Panc1 (cell line): Measurements from ENCODE around the gene UQCC5. TPM values are rescaled to one million over a fixed set of nuclear protein-coding genes. Genes with fewer than 3 reads are reported as not detected.

Source experiments
- ATAC-seq: fragments of 200-7000 bp; cut with Tn5 transposase; 2 replicates; pipeline ENCODE4 v1.9.1; 2020; ENCODE audit warnings: mild to moderate bottlenecking, moderate library complexity
- BruUV-seq: library from RNA; stranded (reverse); fragments of 400-500 nt; replicated peaks from 2 replicates; lab custom pipeline; 2021; lab: Mats Ljungman, UMichigan
- CTCF ChIA-PET: fragments of 300-600 bp; sonication (Branson Sonifier 250); formaldehyde crosslinking; loops from one replicate; lab custom pipeline; 2022; ENCODE audit warnings: antibody characterized with exemption; lab: Charles Lee
- POLR2A ChIA-PET: fragments of 300-600 bp; sonication (Branson Sonifier 250); formaldehyde crosslinking; loops from one replicate; lab custom pipeline; 2022; ENCODE audit warnings: antibody characterized with exemption; lab: Charles Lee
- DNase-seq: peaks from one replicate; pipeline ENCODE4 v3.0.0-alpha.2; 2010; ENCODE audit warnings: low read depth, low spot score
- H3K27ac ChIP-seq: 2 replicates; pipeline ENCODE4 v1.5.1; 2011; ENCODE audit warnings: mild to moderate bottlenecking, low read length, inconsistent platforms
- H3K27me3 ChIP-seq: fragments of 200-500 bp; sonication (Bioruptor generic); 2 replicates; pipeline ENCODE4 v1.6.0; 2014; ENCODE audit warnings: low read length, inconsistent platforms; ENCODE audit not compliant: control insufficient read depth, insufficient read depth
- H3K36me3 ChIP-seq: fragments of 200-500 bp; sonication (Bioruptor generic); 2 replicates; pipeline ENCODE4 v1.5.1; 2014; ENCODE audit warnings: inconsistent platforms, mild to moderate bottlenecking, low read length, moderate library complexity; ENCODE audit not compliant: control insufficient read depth, insufficient read depth
- H3K4me1 ChIP-seq: 2 replicates; pipeline ENCODE4 v1.5.1; 2011; ENCODE audit warnings: inconsistent platforms, mild to moderate bottlenecking, low read length, moderate library complexity; ENCODE audit not compliant: control insufficient read depth, insufficient read depth
- H3K4me3 ChIP-seq, 2 experiments: 2 replicates each; pipeline ENCODE4 v1.5.1; 2011 to 2012; ENCODE audit warnings: low read depth in 2 of 2, low read length in 2 of 2, mild to moderate bottlenecking in 2 of 2, inconsistent platforms in 1 of 2, moderate library complexity in 1 of 2
- H3K9me3 ChIP-seq: fragments of 200-500 bp; sonication (Bioruptor generic); 2 replicates; pipeline ENCODE4 v1.5.1; 2014; ENCODE audit warnings: low read depth, mild to moderate bottlenecking, inconsistent platforms, low read length, moderate library complexity; ENCODE audit not compliant: control insufficient read depth, insufficient read depth
- CTCF ChIP-seq: fragments of 450-650 bp; IDR thresholded peaks from 2 replicates; pipeline ENCODE4 v1.5.1; 2017; ENCODE audit warnings: mild to moderate bottlenecking
- POLR2AphosphoS5 ChIP-seq: IDR thresholded peaks from 2 replicates; pipeline ENCODE4 v1.6.1; 2012; ENCODE audit warnings: mild to moderate bottlenecking, low read depth, low read length, moderate library complexity
- REST ChIP-seq, 2 experiments: IDR thresholded peaks; 2 replicates each; pipeline ENCODE4 v1.6.1; 2011 to 2012; ENCODE audit warnings: low read depth in 2 of 2, control low read depth in 1 of 2, low read length in 1 of 2, mild to moderate bottlenecking in 1 of 2, moderate library complexity in 1 of 2; ENCODE audit not compliant: insufficient read depth in 1 of 2
- SIN3A ChIP-seq: IDR thresholded peaks from 2 replicates; pipeline ENCODE4 v1.6.1; 2012; ENCODE audit warnings: low read depth, mild to moderate bottlenecking, low read length, moderate library complexity, borderline replicate concordance; ENCODE audit not compliant: insufficient read depth
- TCF7L2 ChIP-seq: IDR thresholded peaks from 2 replicates; pipeline ENCODE4 v1.6.1; 2011; ENCODE audit warnings: mild to moderate bottlenecking, low read depth, low read length, inconsistent platforms
- in situ Hi-C: cut with HindIII; loops from 2 replicates; pipeline ENCODE4 v1.10.0; 2016; ENCODE audit warnings: low sequenced_read_pairs, low pct_unique_long_range_greater_than_20kb
- intact Hi-C: fragments of 100-400 bp; cut with micrococcal nuclease; formaldehyde crosslinking; loops from one replicate; pipeline ENCODE4 v1.10.0; 2022; ENCODE audit not compliant: unreplicated experiment
- total RNA-seq: library from RNA; stranded (reverse); gene quantifications from one replicate; pipeline ENCODE4 v1.2.1, GENCODE V29; 2021; ENCODE audit not compliant: unreplicated experiment

Gene UQCC5
- total RNA-seq, 1 experiment from 2014 or later, result 27.3 TPM

GRCh38 chr3:52515192-52515591 lies 21.2 kb upstream of the UQCC5 start:
- Histone ChIP-seq H3K36me3 (no peaks in the 10 kb centered on the region), H3K4me1 (no peaks in the 10 kb centered on the region), H3K27me3 (no peaks in the 10 kb centered on the region), H3K27ac (no peak overlapping the region), H3K9me3 (no peaks in the 10 kb centered on the region), H3K4me3 (no peak overlapping the region)
- DNase-seq (no peak), ATAC-seq (no peak)
- in situ Hi-C loops, result no loop called here
- intact Hi-C loops, result no loop called here
- POLR2A ChIA-PET, result no interaction called here
- no TSS peak for BruUV-seq
- CTCF ChIA-PET, result no interaction called here
- TF ChIP-seq CTCF, result no peak
- TF ChIP-seq SIN3A, result no peak
- no peak for TF ChIP-seq REST (IDR thresholded peaks at IDR 0.05; ENCODE audit: insufficient read depth in 1 of 2, low read depth in 2 of 2, low read length in 1 of 2)
- no peak for TF ChIP-seq POLR2AphosphoS5
- TF ChIP-seq TCF7L2, result no peak

- in situ Hi-C loops (no loop called here), intact Hi-C loops (no loop called here)
- H3K4me1 ChIP-seq, result no peaks in the 10 kb centered on the region
- no peaks in the 10 kb centered on the region for H3K9me3 ChIP-seq
- no peaks in the 10 kb centered on the region for H3K36me3 ChIP-seq
- ChIA-PET POLR2A (no interaction called here), CTCF (no interaction called here)
- DNase-seq (no peak), ATAC-seq (no peak)
- no peak for TF ChIP-seq CTCF
- no peak for TF ChIP-seq REST (IDR thresholded peaks at IDR 0.05; ENCODE audit: insufficient read depth in 1 of 2, low read depth in 2 of 2, low read length in 1 of 2)
- no peak for TF ChIP-seq TCF7L2
- TF ChIP-seq SIN3A, result no peak
- no peak for TF ChIP-seq POLR2AphosphoS5
- no peaks in the 10 kb centered on the region for H3K27me3 ChIP-seq
- BruUV-seq, result no TSS peak
- H3K27ac ChIP-seq, result no peak overlapping the region
- no peak overlapping the region for H3K4me3 ChIP-seq
Observed at GRCh38 chr3:52516509-52517195, 19.8 kb upstream of the UQCC5 start.
